B cell (primary cell): ENCODE results near the gene GUCA1A. TPM values are rescaled to one million over a fixed set of nuclear protein-coding genes. Genes with fewer than 3 reads are reported as not detected.

Source experiments
- ATAC-seq: fragments of 200-7000 bp; cut with Tn5 transposase; one replicate; pipeline ENCODE4 v1.10.0; 2021; ENCODE audit warnings: low read depth, mild to moderate bottlenecking, moderate number of reproducible peaks, moderate library complexity
- CTCF ChIA-PET: fragments of 350-600 bp; sonication (Branson Sonifier 250); formaldehyde crosslinking; loops from one replicate; lab custom pipeline; 2021; ENCODE audit warnings: antibody characterized with exemption, inconsistent platforms; lab: Charles Lee
- POLR2A ChIA-PET: fragments of 350-600 bp; sonication (Branson Sonifier 250); formaldehyde crosslinking; loops from one replicate; lab custom pipeline; 2021; ENCODE audit warnings: antibody characterized with exemption; lab: Charles Lee
- DNase-seq: peaks from one replicate; pipeline ENCODE4 v3.0.0; 2013
- H2AFZ ChIP-seq: 2 replicates; pipeline ENCODE4 v1.6.1; 2012; ENCODE audit warnings: mild to moderate bottlenecking, low read depth, low read length; ENCODE audit not compliant: insufficient read depth, poor library complexity, severe bottlenecking
- H3K27ac ChIP-seq, 2 donors: 1 replicate in 1 of 2; 2 replicates in 1 of 2; pipeline ENCODE4 v1.5.1; 2012 to 2013; ENCODE audit warnings: low read length in 2 of 2, mild to moderate bottlenecking in 2 of 2, moderate library complexity in 1 of 2
- H3K27me3 ChIP-seq, 4 experiments: fragments of 200-600 bp in 1 of 4; sonication (generic) in 1 of 4; replicated peaks in 1 of 4; 1 replicate in 2 of 4; 2 replicates in 2 of 4; pipeline versions ENCODE4 v1.6.1 to v1.7.0; 2013 to 2016; ENCODE audit warnings: low read length in 3 of 4, mild to moderate bottlenecking in 2 of 4, mixed read lengths in 1 of 4, moderate library complexity in 1 of 4; ENCODE audit not compliant: insufficient read depth in 4 of 4, control insufficient read depth in 3 of 4; ENCODE audit errors: control extremely low read depth in 1 of 4
- H3K36me3 ChIP-seq, 2 experiments: replicated peaks in 1 of 2; 1 replicate in 1 of 2; 2 replicates in 1 of 2; pipeline versions ENCODE4 v1.6.1 to v1.7.1; 2013; ENCODE audit warnings: low read length in 1 of 2; ENCODE audit not compliant: insufficient read depth in 2 of 2, control insufficient read depth in 1 of 2; ENCODE audit errors: control extremely low read depth in 1 of 2, extremely low read depth in 1 of 2
- H3K4me1 ChIP-seq, 2 donors: fragments of 200-600 bp in 1 of 2; sonication (generic) in 1 of 2; 1 replicate in 1 of 2; 2 replicates in 1 of 2; pipeline versions ENCODE4 v1.5.1 to v1.6.1; 2013 to 2017; ENCODE audit warnings: low read length in 2 of 2; ENCODE audit not compliant: control insufficient read depth in 2 of 2, insufficient read depth in 2 of 2
- H3K4me2 ChIP-seq: replicated peaks from 2 replicates; pipeline ENCODE3; 2012; ENCODE audit warnings: mild to moderate bottlenecking, low read depth, low read length; ENCODE audit not compliant: poor library complexity, severe bottlenecking
- H3K4me3 ChIP-seq, 5 experiments: fragments of 200-600 bp in 1 of 5; sonication (generic) in 1 of 5; 1 replicate in 3 of 5; 2 replicates in 2 of 5; pipeline versions ENCODE4 v1.5.1 to v1.7.0; 2011 to 2016; ENCODE audit warnings: low read length in 4 of 5, mild to moderate bottlenecking in 4 of 5, low read depth in 2 of 5, control low read depth in 1 of 5, moderate library complexity in 1 of 5; ENCODE audit not compliant: insufficient read depth in 1 of 5; ENCODE audit errors: control extremely low read depth in 1 of 5, extremely low read depth in 1 of 5
- H3K79me2 ChIP-seq: fragments of 200-600 bp; sonication (generic); one replicate; pipeline ENCODE4 v1.6.0; 2016; ENCODE audit warnings: low read length; ENCODE audit not compliant: control insufficient read depth, insufficient read depth
- H3K9ac ChIP-seq: fragments of 200-600 bp; sonication (generic); 2 replicates; pipeline ENCODE4 v1.6.1; 2017; ENCODE audit warnings: mild to moderate bottlenecking, low read length, moderate library complexity
- H3K9me3 ChIP-seq, 3 donors: one replicate each; pipeline versions ENCODE4 v1.6.1 to v1.7.1; 2013; ENCODE audit warnings: low read length in 2 of 3; ENCODE audit not compliant: control insufficient read depth in 2 of 3, insufficient read depth in 1 of 3; ENCODE audit errors: control extremely low read depth in 1 of 3
- H4K20me1 ChIP-seq: 2 replicates; pipeline ENCODE4 v1.6.0; 2012; ENCODE audit warnings: mild to moderate bottlenecking, low read length; ENCODE audit not compliant: insufficient read depth, control insufficient read depth, poor library complexity, severe bottlenecking
- H3K27ac Mint-ChIP-seq: one replicate; pipeline ENCODE4 v1.8.0; 2021; ENCODE audit warnings: mixed read lengths
- H3K27me3 Mint-ChIP-seq: one replicate; pipeline ENCODE4 v1.8.0; 2021; ENCODE audit warnings: mixed read lengths
- H3K4me1 Mint-ChIP-seq: one replicate; pipeline ENCODE4 v1.8.0; 2021; ENCODE audit warnings: mixed read lengths
- H3K4me3 Mint-ChIP-seq: one replicate; pipeline ENCODE4 v1.8.0; 2021; ENCODE audit warnings: mixed read lengths
- H3K9me3 Mint-ChIP-seq: one replicate; pipeline ENCODE4 v1.8.0; 2022; ENCODE audit warnings: mixed read lengths; ENCODE audit not compliant: insufficient read depth
- CTCF ChIP-seq: fragments of 200-600 bp; IDR thresholded peaks from one replicate; pipeline ENCODE4 v1.8.0; 2022; ENCODE audit warnings: antibody characterized with exemption, mild to moderate bottlenecking
- EZH2 ChIP-seq: IDR thresholded peaks from 2 replicates; pipeline ENCODE4 v1.6.1; 2012; ENCODE audit warnings: borderline replicate concordance, low read depth, mild to moderate bottlenecking, moderate library complexity, low read length; ENCODE audit not compliant: insufficient read depth, poor library complexity, severe bottlenecking
- WGBS: methylation state at CpG from one replicate; pipeline ENCODE4 v1.1.5; 2013; ENCODE audit warnings: missing lambda C conversion rate; ENCODE audit not compliant: insufficient coverage; 5-methylcytosine and 5-hydroxymethylcytosine counted together
- intact Hi-C: fragments of 100-400 bp; cut with micrococcal nuclease; formaldehyde crosslinking; loops from one replicate; pipeline ENCODE4 v1.10.0; 2022
- polyA plus RNA-seq: library from polyadenylated mRNA; depleted of rRNA; stranded (reverse); fragments of >200 nt; gene quantifications from 2 replicates; pipeline ENCODE4 v1.2.3, GENCODE V29; 2012
- total RNA-seq, 2 donors: library from RNA; stranded (reverse); fragments of 120-200 nt in 1 of 2; gene quantifications; 1 replicate in 1 of 2; 2 replicates in 1 of 2; pipeline versions ENCODE4 v1.2.3 to v1.2.4, GENCODE V29; 2013 to 2022

The GUCA1A gene
- total and polyA plus RNA-seq, 2 donors (not counting 1 experiment from before 2014, with no cell fraction given), result not detected

DNA sequence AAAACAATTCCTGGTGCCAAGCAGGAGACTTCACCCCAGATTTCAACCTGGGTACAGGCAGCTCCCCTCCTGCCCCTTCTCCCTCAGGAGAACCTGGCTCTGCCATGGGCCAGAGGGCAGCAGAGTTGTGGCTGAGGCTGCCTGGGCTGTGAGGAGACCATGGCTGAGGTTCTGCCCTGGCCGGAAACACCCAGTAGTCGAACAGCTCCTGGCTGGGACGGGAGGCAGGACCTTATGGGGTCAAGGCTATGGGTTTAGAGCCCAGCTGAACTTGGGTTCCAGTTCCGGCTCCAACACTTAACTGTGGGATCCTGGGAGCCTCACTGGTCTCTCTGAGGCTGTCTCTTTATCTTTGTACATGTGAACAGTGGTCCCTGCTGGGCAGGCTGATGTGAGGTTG lies 39.2 kb upstream of the GUCA1A start:
- no peak overlapping the region for H3K27ac Mint-ChIP-seq
- H3K9ac ChIP-seq, result no peak overlapping the region

DNA sequence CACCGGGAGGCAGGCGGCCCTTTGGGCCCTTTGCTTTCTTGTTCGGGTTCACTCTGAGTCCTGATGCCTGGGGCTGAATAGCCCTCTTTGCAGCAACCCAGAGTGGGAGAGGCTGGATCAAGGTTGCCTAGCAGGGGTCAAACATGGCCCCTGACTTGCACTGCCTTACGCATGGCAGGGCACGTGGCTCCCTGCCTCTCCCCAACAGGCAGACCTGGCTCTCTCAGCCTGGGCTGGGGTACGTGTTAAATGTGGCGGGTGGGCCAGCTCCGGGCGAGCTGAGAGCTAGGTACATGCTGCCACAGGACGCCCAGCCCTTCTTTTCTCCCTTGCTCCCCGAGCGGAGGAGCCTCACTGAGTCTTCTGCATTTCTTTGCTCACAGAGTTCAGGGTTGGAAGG lies 38.0 kb upstream of the GUCA1A start:
- POLR2A ChIA-PET, result no interaction called here
- Histone ChIP-seq H3K9ac (no peak overlapping the region), H3K27me3 (peaks cover 0 to under 1% (median 0%) of the 10 kb centered on the region in 4 experiments), H3K79me2 (no peaks in the 10 kb centered on the region), H2AFZ (no peak overlapping the region), H3K9me3 (no peaks in the 10 kb centered on the region), H4K20me1 (no peaks in the 10 kb centered on the region), H3K36me3 (no peaks in the 10 kb centered on the region), H3K4me2 (no peak overlapping the region), H3K27ac (no peak overlapping the region), H3K4me1 (peaks cover 13 to 16% of the 10 kb centered on the region in 2 donors), H3K4me3 (no peak overlapping the region)
- Mint-ChIP-seq H3K9me3 (no peaks in the 10 kb centered on the region), H3K27me3 (peaks cover 3% of the 10 kb centered on the region), H3K4me1 (peaks cover 16% of the 10 kb centered on the region), H3K4me3 (no peak overlapping the region), H3K27ac (no peak overlapping the region)
- CTCF ChIA-PET, result interaction anchor here (0.7 kb wide), 2 partner anchors 67 to 1509 kb away, joined by 4 read pairs; no protein-coding TSS in a partner anchor
- ATAC-seq (no peak), DNase-seq (no peak)
- WGBS, result 96% methylated on average over 10 of the region's 12 CpGs
- TF ChIP-seq CTCF (no peak), EZH2 (no peak)
- intact Hi-C loops, result no loop called here

More for the DNA sequence above, 39.2 kb upstream of the GUCA1A start:
- DNase-seq, result no peak
- Histone ChIP-seq H3K9me3 (no peaks in the 10 kb centered on the region), H3K27me3 (peaks cover 0 to 4% (median 0%) of the 10 kb centered on the region in 4 experiments), H3K79me2 (no peaks in the 10 kb centered on the region), H3K4me3 (no peak overlapping the region), H4K20me1 (no peaks in the 10 kb centered on the region), H3K4me2 (no peak overlapping the region), H2AFZ (no peak overlapping the region), H3K36me3 (no peaks in the 10 kb centered on the region), H3K27ac (no peak overlapping the region), H3K4me1 (peaks cover 9 to 11% of the 10 kb centered on the region in 2 donors)
- Mint-ChIP-seq H3K9me3 (no peaks in the 10 kb centered on the region), H3K27me3 (peaks cover 5% of the 10 kb centered on the region), H3K4me3 (no peak overlapping the region), H3K4me1 (peaks cover 10% of the 10 kb centered on the region)
- WGBS, result 95% methylated on average over 4 of the region's 4 CpGs
- no peak for ATAC-seq
- ChIA-PET POLR2A (no interaction called here), CTCF (no interaction called here)
- intact Hi-C loops, result no loop called here
- no peak for TF ChIP-seq EZH2
- TF ChIP-seq CTCF, result no peak
